ENCODE data around the gene OR5A1.
"Not testable (repeated sequence)": the region's sequence is repeated elsewhere in the genome, so short reads cannot be mapped to it uniquely, and the experiment has no call there.

Gene OR5A1

GRCh38 chr11:59425131-59425530, 11.1 kb upstream of the OR5A1 start:
- H3K4me1 ChIP-seq = peaks cover 12% of the 10 kb centered on the region
- no peak for TF ChIP-seq Cebpa-rat (IDR thresholded peaks at IDR 0.05)
- H3K4me3 ChIP-seq = no peak overlapping the region
- H3K36me3 ChIP-seq = no peaks in the 10 kb centered on the region
- H4K20me1 ChIP-seq = no peaks in the 10 kb centered on the region
- H3K27me3 ChIP-seq = no peaks in the 10 kb centered on the region
- H3K9me3 ChIP-seq = no peaks in the 10 kb centered on the region
- no peak overlapping the region for H3K4me2 ChIP-seq
- no peak overlapping the region for H3K27ac ChIP-seq
- no peak overlapping the region for H3K9ac ChIP-seq

GRCh38 chr11:59426361-59427067, 9.8 kb upstream of the OR5A1 start, which contains the start of gene OR5A2:
OR5A2 (minus strand) TSS chr11:59426413; CDS start chr11:59422953, 3,460 bp downstream.
- no peak for TF ChIP-seq Cebpa-rat (IDR thresholded peaks at IDR 0.05)
- H3K9ac ChIP-seq = no peak within 1 kb of the TSS

DNA sequence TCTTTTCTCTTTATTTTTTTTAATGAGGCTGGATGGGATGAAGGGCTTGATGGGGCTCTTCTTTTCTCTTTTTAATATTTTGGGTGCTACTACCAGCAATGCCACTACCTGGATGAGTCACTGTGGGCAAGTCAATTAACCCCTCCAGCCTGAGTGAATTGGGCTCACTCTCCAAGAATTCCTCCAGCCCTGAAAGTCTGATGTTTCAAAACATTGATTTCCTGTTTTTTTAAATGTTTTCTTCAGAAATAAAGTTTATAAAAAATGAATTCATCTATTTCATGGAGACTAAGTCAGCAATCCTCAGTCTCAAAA, 9.2 kb upstream of the OR5A1 start:
- H3K27me3 ChIP-seq = no peaks in the 10 kb centered on the region
- H3K27ac ChIP-seq = no peak overlapping the region
- no peak for TF ChIP-seq Cebpa-rat (IDR thresholded peaks at IDR 0.05)
- H3K9me3 ChIP-seq = no peaks in the 10 kb centered on the region
- H3K9ac ChIP-seq = no peak overlapping the region
- H3K4me1 ChIP-seq = peaks cover 11% of the 10 kb centered on the region
- no peaks in the 10 kb centered on the region for H3K36me3 ChIP-seq
- H3K4me3 ChIP-seq = no peak overlapping the region
- H4K20me1 ChIP-seq = no peaks in the 10 kb centered on the region
- no peak overlapping the region for H3K4me2 ChIP-seq

More at GRCh38 chr11:59426361-59427067, 9.8 kb upstream of the OR5A1 start, which contains the start of gene OR5A2:
- Histone ChIP-seq H3K9me3 (no peaks in the 10 kb centered on the region), H3K36me3 (no peaks in the 10 kb centered on the region), H3K4me1 (peaks cover 12% of the 10 kb centered on the region), H3K27me3 (no peaks in the 10 kb centered on the region), H3K27ac (no peak within 1 kb of the TSS), H4K20me1 (no peaks in the 10 kb centered on the region), H3K4me2 (no peak within 1 kb of the TSS), H3K4me3 (no peak within 1 kb of the TSS)

DNA sequence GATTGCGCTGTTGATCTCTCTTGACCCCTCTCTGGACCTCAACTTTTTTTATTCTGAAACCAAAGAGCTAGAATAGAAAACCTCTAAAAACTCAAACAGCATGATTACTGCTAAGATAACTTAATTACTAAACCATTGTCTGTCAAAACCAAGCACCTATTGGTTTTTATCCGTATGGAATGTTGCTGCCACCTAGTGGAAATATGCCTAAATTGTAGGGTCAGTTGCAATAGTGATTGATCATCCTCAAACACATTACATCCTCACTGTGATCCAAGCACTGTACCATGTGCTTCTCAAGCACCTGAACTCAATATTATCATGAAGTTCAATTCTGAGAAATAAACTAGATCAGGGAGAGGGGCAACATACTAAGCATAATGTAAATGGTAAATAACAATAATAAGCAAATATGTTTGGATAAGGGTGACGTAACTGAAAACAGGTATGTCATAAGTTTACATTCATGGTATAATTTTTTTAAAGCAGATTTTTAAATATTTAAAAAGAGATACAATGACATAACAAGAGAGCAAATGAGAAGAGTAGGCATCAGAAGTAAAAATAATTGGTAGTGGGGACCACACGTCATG, 6.2 kb upstream of the OR5A1 start:
- H3K9me3 ChIP-seq = no peaks in the 10 kb centered on the region
- no peak overlapping the region for H3K27ac ChIP-seq
- TF ChIP-seq Cebpa-rat (IDR thresholded peaks at IDR 0.05) = no peak
- no peaks in the 10 kb centered on the region for H3K27me3 ChIP-seq
- no peaks in the 10 kb centered on the region for H3K4me1 ChIP-seq
- no peak overlapping the region for H3K4me3 ChIP-seq
- H3K9ac ChIP-seq = no peak overlapping the region
- no peaks in the 10 kb centered on the region for H4K20me1 ChIP-seq
- H3K36me3 ChIP-seq = no peaks in the 10 kb centered on the region
- no peak overlapping the region for H3K4me2 ChIP-seq

DNA sequence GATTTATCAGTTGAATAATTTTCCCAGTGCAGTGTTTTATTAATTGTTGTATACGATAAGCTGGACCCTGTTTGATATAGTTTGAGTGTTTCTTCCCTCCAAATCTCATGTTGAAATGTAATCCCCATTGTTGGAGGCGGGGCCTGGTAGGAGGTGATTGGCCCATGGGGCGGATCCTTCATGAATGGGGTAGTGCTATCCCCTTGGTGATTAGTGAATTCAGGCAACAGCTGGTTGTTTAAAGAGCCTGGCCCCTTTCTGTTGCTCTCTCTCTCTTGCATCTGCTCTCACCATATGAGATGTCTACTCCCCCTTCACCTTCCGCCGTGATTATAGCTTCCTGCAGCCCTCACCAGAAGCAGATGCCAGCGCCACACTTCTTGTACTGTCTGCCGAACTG, 1.5 kb downstream of the OR5A1 start:
- Histone ChIP-seq H3K9me3 (no peaks in the 10 kb centered on the region), H3K4me2 (no peak overlapping the region), H3K9ac (no peak overlapping the region), H4K20me1 (no peaks in the 10 kb centered on the region), H3K36me3 (no peaks in the 10 kb centered on the region), H3K4me3 (no peak overlapping the region), H3K4me1 (no peaks in the 10 kb centered on the region), H3K27ac (no peak overlapping the region), H3K27me3 (no peaks in the 10 kb centered on the region)
- TF ChIP-seq Cebpa-rat (IDR thresholded peaks at IDR 0.05) = no peak

DNA sequence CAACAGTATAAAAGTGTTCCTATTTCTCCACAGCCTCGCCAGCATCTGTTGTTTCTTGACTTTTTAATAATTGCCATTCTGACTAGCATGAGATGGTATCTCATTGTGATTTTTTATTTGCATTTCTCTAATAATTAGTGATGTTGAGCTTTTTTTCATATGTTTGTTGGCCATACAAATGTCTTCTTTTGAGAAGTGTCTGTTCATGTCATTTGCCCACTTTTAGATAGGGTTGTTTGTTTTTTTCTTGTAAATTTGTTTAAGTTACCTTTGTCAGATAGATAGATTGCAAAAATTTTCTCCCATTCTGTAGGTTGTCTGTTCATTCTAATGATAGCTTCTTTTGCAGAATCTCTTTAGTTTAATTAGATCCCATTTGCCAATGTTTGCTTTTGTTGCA, 9.4 kb downstream of the OR5A1 start:
- H3K4me1 ChIP-seq, H3K27me3 ChIP-seq, H4K20me1 ChIP-seq, H3K4me2 ChIP-seq, H3K36me3 ChIP-seq, H3K27ac ChIP-seq, H3K9ac ChIP-seq, H3K4me3 ChIP-seq: not testable (repeated sequence)
- peaks cover 17% of the 10 kb centered on the region for H3K9me3 ChIP-seq

DNA sequence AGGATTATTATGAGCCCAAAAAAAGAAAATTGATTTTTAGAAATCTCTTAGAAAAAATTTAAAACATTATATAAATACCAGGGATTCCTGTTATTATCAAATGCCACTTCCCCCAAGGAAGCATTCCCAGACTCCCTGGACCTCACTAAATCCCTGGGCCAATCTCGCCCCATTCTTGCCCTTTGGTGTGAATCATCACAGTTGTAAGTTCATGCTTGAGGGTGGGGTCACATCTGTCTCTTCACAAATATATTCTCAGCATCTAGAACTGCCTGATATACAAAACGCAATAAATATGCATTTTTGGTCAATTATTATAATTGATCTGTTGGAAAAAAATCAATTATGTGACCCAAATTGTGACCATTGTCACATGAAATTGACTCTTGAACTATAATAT, 12.2 kb downstream of the OR5A1 start:
- Histone ChIP-seq H3K36me3 (no peaks in the 10 kb centered on the region), H3K4me2 (no peak overlapping the region), H3K4me1 (no peaks in the 10 kb centered on the region), H4K20me1 (no peaks in the 10 kb centered on the region), H3K27ac (no peak overlapping the region), H3K27me3 (no peaks in the 10 kb centered on the region), H3K4me3 (no peak overlapping the region), H3K9ac (no peak overlapping the region), H3K9me3 (peaks cover 17% of the 10 kb centered on the region)
- TF ChIP-seq Cebpa-rat (IDR thresholded peaks at IDR 0.05) = no peak

GRCh38 chr11:59456661-59457060, 20.4 kb downstream of the OR5A1 start, which contains the start of gene OR4D6:
OR4D6 (plus strand) TSS chr11:59456961; CDS start chr11:59456961, 0 bp downstream.
- H3K4me3 ChIP-seq = no peak within 1 kb of the TSS

GRCh38 chr11:59459916-59460315, 23.6 kb downstream of the OR5A1 start:
- Histone ChIP-seq H3K4me1 (no peaks in the 10 kb centered on the region; the same call in 1 of the 2 replicates), H3K4me3 (no peak overlapping the region), H3K9ac (no peak overlapping the region), H4K20me1 (no peaks in the 10 kb centered on the region), H3K27ac (no peak overlapping the region), H3K36me3 (no peaks in the 10 kb centered on the region), H3K9me3 (no peaks in the 10 kb centered on the region), H3K27me3 (no peaks in the 10 kb centered on the region), H3K4me2 (no peak overlapping the region)
- no peak for TF ChIP-seq Cebpa-rat (IDR thresholded peaks at IDR 0.05)

More at GRCh38 chr11:59456661-59457060, 20.4 kb downstream of the OR5A1 start, which contains the start of gene OR4D6:
- TF ChIP-seq Cebpa-rat (IDR thresholded peaks at IDR 0.05) = no peak
- Histone ChIP-seq H3K4me2 (no peak within 1 kb of the TSS), H3K9me3 (no peaks in the 10 kb centered on the region), H3K9ac (no peak within 1 kb of the TSS), H3K27ac (no peak within 1 kb of the TSS), H4K20me1 (no peaks in the 10 kb centered on the region), H3K4me1 (no peaks in the 10 kb centered on the region; the same call in 1 of the 2 replicates), H3K36me3 (no peaks in the 10 kb centered on the region), H3K27me3 (no peaks in the 10 kb centered on the region)

- Histone ChIP-seq H3K36me3 (no peaks in the 10 kb centered on the region), H3K9ac (no peak overlapping the region), H3K4me1 (no peaks in the 10 kb centered on the region; the same call in 1 of the 2 replicates)
Observed at GRCh38 chr11:59463190-59463641, 26.9 kb downstream of the OR5A1 start.

More at GRCh38 chr11:59463190-59463641, 26.9 kb downstream of the OR5A1 start:
- no peak overlapping the region for H3K27ac ChIP-seq
- H3K27me3 ChIP-seq = no peaks in the 10 kb centered on the region
- H3K4me3 ChIP-seq = no peak overlapping the region
- H3K9me3 ChIP-seq = no peaks in the 10 kb centered on the region
- no peak overlapping the region for H3K4me2 ChIP-seq
- no peak for TF ChIP-seq Cebpa-rat (IDR thresholded peaks at IDR 0.05)
- H4K20me1 ChIP-seq = no peaks in the 10 kb centered on the region

All from BLaER1 (cell line).